ENCODE measurements around the gene INTS3.

GRCh38 chr1:153688736-153689328, 39.0 kb upstream of the INTS3 start:
- TF ChIP-seq CTCF (IDR thresholded peaks at IDR 0.05) (no peak), ZFX (IDR thresholded peaks at IDR 0.05; ENCODE audit: borderline replicate concordance) (no peak)

All from 22Rv1 (cell line).